Prostate gland (tissue), 2 donors: ENCODE measurements around the gene RNF220.

Experiments
- CTCF ChIP-seq, 4 experiments: fragments of 200-600 bp in 2 of 4; fragments of 450-650 bp in 2 of 4; sonication (generic) in 2 of 4; IDR thresholded peaks; 1 replicate in 3 of 4; 2 replicates in 1 of 4; pipeline ENCODE4 v1.5.1; 2016 to 2019; ENCODE audit warnings: antibody characterized with exemption in 4 of 4, mild to moderate bottlenecking in 2 of 4, moderate library complexity in 2 of 4
- POLR2AphosphoS5 ChIP-seq: sonication (generic); formaldehyde crosslinking; IDR thresholded peaks from one replicate; pipeline ENCODE4 v1.6.1; 2017; ENCODE audit warnings: antibody characterized with exemption

- TF ChIP-seq CTCF (IDR thresholded peaks at IDR 0.05) (no peak), POLR2AphosphoS5 (no peak)
Measured at GRCh38 chr1:44542420-44543063, 137.5 kb downstream of the RNF220 start.
